GM12874 (cell line): Measurements from ENCODE around the gene OXLD1.

Source experiments
- CTCF ChIP-seq: IDR thresholded peaks from 2 replicates; pipeline ENCODE4 v1.5.1; 2011; ENCODE audit warnings: low read depth, mild to moderate bottlenecking, control low read depth, low read length, moderate library complexity; ENCODE audit not compliant: insufficient read depth

Gene OXLD1

GRCh38 chr17:81690549-81690948, 24.1 kb upstream of the OXLD1 start:
- no peak for TF ChIP-seq CTCF

GRCh38 chr17:81690066-81690465, 23.7 kb upstream of the OXLD1 start:
- no peak for TF ChIP-seq CTCF

GRCh38 chr17:81688616-81689015, 22.2 kb upstream of the OXLD1 start:
- TF ChIP-seq CTCF: no peak

GRCh38 chr17:81687770-81688541, 21.6 kb upstream of the OXLD1 start:
- no peak for TF ChIP-seq CTCF

GRCh38 chr17:81686614-81687013, 20.2 kb upstream of the OXLD1 start:
- TF ChIP-seq CTCF: no peak

GRCh38 chr17:81685108-81685507, 18.7 kb upstream of the OXLD1 start:
- no peak for TF ChIP-seq CTCF

GRCh38 chr17:81684442-81684911, 18.1 kb upstream of the OXLD1 start:
- TF ChIP-seq CTCF: no peak
